GM18507 (cell line): Measurements from ENCODE around the gene IFRD2.
"Not testable (repeated sequence)": the region's sequence is repeated elsewhere in the genome, so short reads cannot be mapped to it uniquely, and the experiment has no call there.

Source experiments
- DNase-seq: peaks from one replicate; pipeline ENCODE4 v3.0.0; 2011; ENCODE audit warnings: low read depth; ENCODE audit not compliant: insufficient read length; ENCODE audit errors: extremely low spot score
- FAIRE-seq: peaks from 2 replicates; lab custom pipeline; 2011; peaks lifted over from hg19 to GRCh38; lab: Jason Lieb, UNC

IFRD2 gene

GRCh38 chr3:50270422-50271224 is 21.6 kb downstream of the IFRD2 start:
- no peak for DNase-seq
- no peak for FAIRE-seq

GRCh38 chr3:50269977-50270413 is 22.2 kb downstream of the IFRD2 start:
- no peak for FAIRE-seq

GRCh38 chr3:50269460-50269859 is 22.8 kb downstream of the IFRD2 start:
- DNase-seq: no peak

More at GRCh38 chr3:50269977-50270413, 22.2 kb downstream of the IFRD2 start:
- no peak for DNase-seq

GRCh38 chr3:50268703-50269451 is 23.4 kb downstream of the IFRD2 start, which contains the start of gene SEMA3B:
TSS of gene SEMA3B (plus strand) at chr3:50269147. CDS start at chr3:50269241, 94 bp downstream.
- FAIRE-seq: no peak
- DNase-seq: no peak

More at GRCh38 chr3:50269460-50269859, 22.8 kb downstream of the IFRD2 start:
- FAIRE-seq: no peak

GRCh38 chr3:50268276-50268675 is 24.0 kb downstream of the IFRD2 start:
- DNase-seq (no peak), FAIRE-seq (no peak)

- FAIRE-seq: no peak
- no peak for DNase-seq
These were observed 24.8 kb downstream of the IFRD2 start for GRCh38 chr3:50267280-50267913.

GRCh38 chr3:50266836-50267235 is 25.4 kb downstream of the IFRD2 start:
- DNase-seq (no peak), FAIRE-seq (no peak)

GRCh38 chr3:50266017-50266416 is 26.2 kb downstream of the IFRD2 start:
- no peak for DNase-seq
- no peak for FAIRE-seq

GRCh38 chr3:50265571-50265970 is 26.7 kb downstream of the IFRD2 start:
- FAIRE-seq: no peak
- DNase-seq: no peak

- DNase-seq (no peak), FAIRE-seq (no peak)
These were observed 27.2 kb downstream of the IFRD2 start for GRCh38 chr3:50264964-50265485.

GRCh38 chr3:50264383-50264963 is 27.8 kb downstream of the IFRD2 start:
- FAIRE-seq: no peak
- DNase-seq: no peak

- FAIRE-seq (no peak), DNase-seq (no peak)
These were observed 28.5 kb downstream of the IFRD2 start for GRCh38 chr3:50263478-50264382.

- no peak for FAIRE-seq
These were observed 29.5 kb downstream of the IFRD2 start for GRCh38 chr3:50262778-50263177.

GRCh38 chr3:50262200-50262599 is 30.0 kb downstream of the IFRD2 start:
- FAIRE-seq, DNase-seq: not testable (repeated sequence)

More at GRCh38 chr3:50262778-50263177, 29.5 kb downstream of the IFRD2 start:
- no peak for DNase-seq

- DNase-seq: no peak
- no peak for FAIRE-seq
These were observed 30.7 kb downstream of the IFRD2 start for GRCh38 chr3:50261505-50261904.

- DNase-seq (no peak), FAIRE-seq (no peak)
These were observed 31.2 kb downstream of the IFRD2 start for GRCh38 chr3:50260942-50261441.

GRCh38 chr3:50260027-50260941 is 31.9 kb downstream of the IFRD2 start:
- DNase-seq (peak; percentile 92), FAIRE-seq (peak; percentile 88)
